HG02610 (cell line): ENCODE data around the gene KCNG2.
"Not testable (repeated sequence)": the region's sequence is repeated elsewhere in the genome, so short reads cannot be mapped to it uniquely, and the experiment has no call there.

ENCODE experiments used
- ATAC-seq: cut with Tn5 transposase; IDR thresholded peaks from one replicate; pipeline ENCODE4 v1.9.1; 2021; ENCODE audit warnings: mild to moderate bottlenecking, moderate library complexity; ENCODE audit not compliant: unreplicated experiment

The KCNG2 gene

DNA sequence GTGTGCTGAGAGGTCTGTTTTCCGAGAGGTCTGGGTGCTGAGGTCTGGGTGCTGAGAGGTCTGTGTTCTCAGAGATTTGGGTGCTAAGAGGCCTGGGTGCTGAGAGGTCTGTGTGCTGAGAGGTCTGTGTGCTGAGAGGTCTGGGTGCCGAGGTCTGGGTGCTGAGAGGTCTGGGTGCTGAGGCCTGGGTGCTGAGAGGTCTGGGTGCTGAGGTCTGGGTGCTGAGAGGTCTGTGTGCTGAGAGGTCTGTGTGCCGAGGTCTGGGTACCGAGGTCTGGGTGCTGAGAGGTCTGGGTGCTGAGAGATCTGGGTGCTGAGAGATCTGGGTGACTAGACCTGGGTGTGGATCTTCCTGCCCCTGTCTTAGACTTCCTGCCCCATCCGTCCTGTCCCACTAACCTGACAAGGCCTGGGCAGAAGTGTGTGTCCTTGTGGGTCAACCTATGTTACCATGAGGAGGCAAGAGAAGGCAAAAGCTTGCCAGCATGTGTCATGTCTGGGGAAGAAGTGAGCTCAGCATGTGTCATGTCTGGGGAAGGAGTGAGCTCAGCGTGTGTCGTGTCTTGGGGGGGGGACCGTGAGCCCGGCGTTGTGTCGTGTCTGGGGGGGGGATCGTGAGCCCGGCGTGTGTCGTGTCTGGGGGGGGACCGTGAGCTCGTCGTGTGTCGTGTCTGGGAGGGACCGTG lies 69.3 kb downstream of the KCNG2 start:
- ATAC-seq = no peak

DNA sequence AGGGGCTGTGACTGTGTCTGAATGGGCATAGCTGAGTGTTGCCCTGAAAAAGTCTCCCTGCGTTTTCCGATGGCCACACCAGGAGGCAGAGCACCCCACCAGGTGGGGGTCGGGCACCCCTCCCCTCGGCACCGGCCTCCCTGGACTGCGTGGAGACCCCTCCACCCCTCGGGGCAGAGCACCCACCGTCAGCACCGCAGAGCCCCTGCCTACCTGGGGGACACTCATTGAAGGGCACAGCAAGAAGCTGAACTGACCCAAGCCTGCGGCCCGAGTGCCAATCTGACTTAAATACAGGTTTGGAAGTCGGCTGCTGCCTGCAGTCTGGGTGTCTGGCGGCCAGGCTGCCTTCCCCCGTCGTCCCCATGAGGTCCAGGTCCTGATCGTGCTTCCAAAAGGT lies 69.9 kb downstream of the KCNG2 start:
- no peak for ATAC-seq

DNA sequence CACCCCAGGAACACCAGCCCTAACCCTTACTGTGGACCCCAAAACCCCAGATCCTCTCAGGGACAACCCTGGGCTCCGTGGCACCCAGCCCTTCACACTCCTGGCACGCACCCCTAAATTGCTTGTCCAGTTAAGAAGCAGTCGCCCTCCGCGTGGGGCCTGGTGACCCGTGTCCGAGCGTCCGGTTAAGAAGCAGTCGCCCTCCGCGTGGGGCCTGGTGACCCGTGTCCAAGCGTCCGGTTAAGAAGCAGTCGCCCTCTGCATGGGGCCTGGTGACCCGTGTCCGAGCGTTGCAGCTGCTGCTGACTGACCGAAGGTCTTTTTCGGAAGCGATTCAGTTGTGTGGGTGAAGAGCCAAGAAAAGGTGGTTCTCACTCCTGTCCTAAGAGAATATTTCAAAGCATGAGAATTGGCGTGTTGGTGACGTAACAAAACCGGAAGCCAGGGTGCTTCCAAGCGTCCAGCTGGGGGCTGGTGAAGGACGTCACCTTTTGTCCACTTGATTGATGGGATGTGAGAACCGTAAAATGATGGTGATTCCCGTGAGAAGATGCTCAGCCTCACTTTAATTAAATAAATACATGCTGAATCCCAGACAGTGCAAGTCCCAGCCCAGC lies 70.5 kb downstream of the KCNG2 start:
- no peak for ATAC-seq

DNA sequence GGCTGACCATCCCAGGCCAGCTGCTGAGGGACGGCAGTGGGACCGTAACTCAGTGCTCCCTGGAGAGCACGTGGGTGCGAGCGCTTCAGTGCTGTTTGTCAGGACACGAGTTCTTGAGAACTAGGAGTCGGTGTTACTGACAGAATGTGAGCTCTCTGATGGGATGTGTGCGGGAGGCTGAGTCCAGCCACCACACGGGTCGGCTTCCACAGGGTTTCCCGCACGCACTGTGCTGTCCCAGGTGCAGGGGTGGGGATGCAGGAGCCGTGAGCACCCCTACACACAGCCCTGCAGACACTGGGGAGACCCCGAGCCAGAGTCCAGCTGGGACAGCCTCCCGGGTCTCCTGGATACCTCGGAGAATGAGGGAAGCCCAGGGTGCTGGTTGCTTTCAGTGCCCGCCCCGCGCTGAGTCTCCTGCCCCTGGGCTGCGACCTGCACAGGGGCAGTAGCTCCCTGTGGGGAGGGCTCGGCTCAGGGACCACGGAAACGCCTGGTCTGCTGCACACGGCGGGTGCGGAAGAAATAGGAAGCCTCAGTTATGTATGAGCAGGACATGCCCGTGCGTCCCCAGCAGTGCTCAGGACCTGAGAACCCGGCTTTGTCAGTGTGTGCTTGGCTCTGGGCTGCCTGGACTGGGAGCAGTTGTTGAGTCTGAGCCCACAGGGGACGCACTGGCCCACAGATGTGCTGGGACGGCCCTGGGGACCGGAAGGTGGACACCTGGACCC lies 71.2 kb downstream of the KCNG2 start:
- ATAC-seq = no peak

DNA sequence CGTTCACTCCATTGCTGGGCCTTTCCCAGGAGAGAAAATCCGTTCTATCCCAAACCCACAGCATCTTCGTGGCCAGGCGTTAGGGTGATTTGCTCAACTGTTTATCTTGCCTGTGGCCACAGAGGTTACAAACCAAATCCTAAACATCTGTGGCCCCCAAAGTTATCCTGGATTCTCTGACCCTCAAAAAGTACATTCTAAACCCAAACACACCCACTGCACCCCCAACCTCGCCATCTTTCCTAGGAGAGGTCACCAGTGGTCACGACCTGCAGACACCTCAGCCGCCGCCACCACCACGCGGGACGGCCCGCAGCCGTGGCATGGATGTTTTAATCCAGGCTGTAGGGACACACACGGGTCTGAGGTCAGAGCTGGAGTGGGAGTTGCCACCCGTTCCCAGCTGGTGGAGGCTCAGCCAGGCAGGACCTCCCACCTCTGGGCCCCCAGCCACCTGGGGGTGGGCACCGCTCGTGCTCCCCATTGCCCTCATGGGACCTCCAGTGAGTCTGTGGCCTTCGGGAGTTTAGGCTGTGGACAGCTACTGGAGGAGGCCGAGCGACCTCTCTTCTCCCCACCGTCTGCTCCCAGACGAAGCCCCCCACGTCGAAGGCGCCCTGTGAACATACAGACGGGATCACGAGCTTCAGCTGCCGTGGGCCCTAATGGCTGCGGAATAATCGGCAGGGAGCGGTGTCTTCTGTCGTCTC lies 72.0 kb downstream of the KCNG2 start:
- no peak for ATAC-seq

DNA sequence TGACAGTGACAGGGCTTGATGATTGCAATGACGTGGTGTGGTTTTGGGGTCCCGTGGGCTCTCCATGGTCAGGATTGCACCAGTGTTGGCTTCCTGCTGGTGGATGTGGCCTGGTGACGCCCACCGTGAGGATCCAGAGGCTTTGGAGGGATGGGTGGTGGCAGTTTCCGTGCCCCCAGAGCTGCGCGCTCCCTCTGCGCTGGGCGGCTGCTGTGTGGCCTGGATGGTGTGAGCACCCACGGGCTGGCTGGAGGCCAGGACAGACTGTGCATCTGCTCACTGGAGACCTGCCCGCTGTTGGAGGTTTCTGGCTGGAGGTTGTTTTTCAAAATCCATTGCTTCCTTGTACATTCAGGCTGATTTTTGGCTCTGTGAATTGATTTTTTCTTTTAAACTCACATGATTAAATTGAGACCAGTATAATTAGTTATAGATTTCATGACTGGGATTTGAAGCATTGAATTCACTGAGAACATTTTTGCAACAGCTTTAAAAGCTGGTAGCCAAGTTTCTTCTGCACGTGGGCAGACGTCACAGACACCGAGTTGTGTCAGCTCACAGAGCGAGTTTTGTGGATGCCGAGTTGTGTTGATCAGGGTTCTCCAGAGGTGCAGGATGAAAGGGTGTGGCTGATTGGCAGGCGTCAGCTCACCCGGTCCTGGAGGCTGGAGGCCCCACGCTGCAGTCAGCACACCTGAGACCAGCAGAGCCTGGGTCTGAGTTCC lies 72.7 kb downstream of the KCNG2 start:
- ATAC-seq = no peak

DNA sequence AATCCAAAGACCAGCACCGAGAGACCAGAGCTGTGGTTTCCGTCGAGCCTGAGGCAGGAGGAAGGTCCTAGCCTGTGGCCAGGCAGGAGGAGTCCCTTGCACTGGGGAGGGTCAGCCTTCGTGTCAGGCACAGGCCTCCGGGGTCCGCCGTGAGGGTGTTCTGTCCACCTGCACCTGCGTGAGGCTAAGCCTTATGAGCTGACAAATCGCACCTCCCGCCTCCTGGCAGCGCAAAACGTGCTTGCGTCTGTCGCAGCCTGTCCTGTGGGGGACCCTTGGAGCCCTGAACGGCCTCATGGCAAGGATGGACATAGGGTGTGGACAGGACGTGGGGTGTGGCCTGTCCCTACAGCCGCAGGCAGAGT lies 73.3 kb downstream of the KCNG2 start:
- ATAC-seq = no peak

DNA sequence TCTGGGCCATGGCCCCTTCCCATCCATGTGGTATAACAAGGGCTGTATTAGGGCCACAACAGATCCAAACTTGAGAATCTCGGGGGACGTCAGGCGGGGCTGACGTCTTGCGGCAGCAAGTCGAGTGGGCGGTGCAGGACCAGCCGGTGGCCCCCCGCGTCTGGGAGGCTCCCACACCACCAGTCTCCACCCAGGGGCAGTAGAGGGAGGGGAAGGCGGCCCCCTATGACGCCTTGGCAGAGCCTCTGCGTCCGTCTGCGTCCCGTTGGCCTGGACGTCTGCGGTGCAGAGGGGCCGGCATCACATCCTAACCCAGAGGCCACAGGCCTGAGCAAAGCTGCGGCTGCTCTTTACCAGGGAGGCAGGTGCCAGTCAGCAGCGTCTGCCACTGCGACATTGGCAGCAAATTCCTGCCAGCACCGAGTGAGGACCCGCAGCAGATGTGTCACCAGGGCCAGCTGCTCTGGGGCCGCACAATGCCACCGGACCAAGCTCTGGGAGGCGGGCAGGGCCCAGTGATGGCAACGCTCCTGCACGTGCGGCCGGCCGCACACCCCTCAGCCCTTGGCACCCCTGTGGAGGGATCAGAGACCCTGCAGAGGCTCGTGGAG lies 73.8 kb downstream of the KCNG2 start:
- ATAC-seq = no peak

DNA sequence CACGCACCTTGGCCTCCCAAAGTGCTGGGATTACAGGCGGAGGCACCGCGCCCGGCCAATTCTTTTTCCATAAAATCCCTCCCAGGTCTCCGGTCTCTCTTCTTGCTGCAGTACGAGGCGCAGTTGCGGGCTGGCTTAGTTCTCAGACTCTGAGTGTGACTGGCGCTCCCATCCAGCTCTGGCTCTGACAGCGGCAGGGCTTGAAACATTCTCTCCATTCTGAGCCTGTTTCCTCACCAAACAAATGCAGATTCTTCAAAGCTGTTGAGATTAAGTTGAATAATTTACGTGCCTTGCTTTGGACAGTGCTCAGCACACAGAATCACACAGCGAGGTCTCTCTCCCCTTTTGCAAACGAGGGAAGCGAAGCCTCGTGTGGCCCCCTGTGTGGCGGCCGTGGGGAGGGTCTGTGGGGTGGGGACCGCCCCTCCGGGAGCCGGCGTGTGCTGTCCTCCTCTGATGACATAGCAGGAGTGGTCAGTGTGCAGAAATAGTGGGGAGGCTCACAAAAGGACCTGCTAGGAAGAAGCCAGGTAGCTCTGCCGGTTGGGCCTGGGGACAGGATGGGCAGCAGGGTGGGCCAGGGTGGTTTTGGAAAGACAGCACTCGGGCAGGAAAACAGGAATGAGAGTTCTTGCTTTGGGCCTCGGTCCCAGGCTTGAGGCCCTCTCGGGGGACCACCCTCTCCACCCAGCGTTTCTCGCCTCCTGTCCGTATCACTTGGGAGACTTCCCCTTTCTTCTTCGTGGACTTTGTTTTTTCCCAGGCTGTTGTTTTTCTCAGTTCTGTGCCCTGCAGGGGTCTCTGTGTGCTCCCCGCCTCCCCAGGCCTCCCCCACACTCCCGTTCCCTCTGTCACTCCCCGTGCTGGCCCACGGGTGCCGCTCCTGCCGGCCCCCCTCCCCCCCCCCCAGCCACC lies 75.0 kb downstream of the KCNG2 start:
- ATAC-seq = no peak

DNA sequence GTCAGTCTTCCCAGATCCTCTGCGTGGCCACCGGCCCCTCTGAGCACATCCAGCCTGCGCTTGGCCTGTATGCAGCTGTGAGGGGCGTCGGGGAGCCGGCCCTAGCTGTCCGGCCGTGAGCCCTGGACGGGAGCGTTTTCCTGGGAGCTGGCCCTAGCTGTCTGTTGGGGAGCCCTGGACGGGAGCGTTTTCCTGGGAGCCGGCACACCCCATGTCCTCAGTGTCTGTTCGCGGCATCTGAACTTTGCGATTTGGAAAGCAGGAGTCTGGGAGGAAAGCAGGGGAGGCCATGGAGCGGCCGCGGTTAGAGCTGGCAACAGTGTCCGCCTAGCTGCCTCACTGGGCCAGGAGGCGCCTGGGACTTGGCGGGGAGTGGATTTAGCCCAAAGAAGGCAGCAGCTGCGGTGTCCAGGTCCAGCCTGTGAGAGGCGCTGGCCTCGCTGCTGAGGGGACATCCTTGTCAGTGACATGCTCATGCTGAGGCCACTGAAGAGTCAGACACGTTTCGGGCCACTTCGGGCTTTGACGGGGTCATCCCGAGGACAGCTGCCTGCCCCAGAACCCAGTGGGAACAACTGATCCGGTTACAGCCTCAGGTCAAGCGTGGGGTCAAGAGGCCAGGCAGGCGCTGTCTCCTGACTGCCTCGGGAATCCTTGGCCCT lies 75.8 kb downstream of the KCNG2 start:
- no peak for ATAC-seq

DNA sequence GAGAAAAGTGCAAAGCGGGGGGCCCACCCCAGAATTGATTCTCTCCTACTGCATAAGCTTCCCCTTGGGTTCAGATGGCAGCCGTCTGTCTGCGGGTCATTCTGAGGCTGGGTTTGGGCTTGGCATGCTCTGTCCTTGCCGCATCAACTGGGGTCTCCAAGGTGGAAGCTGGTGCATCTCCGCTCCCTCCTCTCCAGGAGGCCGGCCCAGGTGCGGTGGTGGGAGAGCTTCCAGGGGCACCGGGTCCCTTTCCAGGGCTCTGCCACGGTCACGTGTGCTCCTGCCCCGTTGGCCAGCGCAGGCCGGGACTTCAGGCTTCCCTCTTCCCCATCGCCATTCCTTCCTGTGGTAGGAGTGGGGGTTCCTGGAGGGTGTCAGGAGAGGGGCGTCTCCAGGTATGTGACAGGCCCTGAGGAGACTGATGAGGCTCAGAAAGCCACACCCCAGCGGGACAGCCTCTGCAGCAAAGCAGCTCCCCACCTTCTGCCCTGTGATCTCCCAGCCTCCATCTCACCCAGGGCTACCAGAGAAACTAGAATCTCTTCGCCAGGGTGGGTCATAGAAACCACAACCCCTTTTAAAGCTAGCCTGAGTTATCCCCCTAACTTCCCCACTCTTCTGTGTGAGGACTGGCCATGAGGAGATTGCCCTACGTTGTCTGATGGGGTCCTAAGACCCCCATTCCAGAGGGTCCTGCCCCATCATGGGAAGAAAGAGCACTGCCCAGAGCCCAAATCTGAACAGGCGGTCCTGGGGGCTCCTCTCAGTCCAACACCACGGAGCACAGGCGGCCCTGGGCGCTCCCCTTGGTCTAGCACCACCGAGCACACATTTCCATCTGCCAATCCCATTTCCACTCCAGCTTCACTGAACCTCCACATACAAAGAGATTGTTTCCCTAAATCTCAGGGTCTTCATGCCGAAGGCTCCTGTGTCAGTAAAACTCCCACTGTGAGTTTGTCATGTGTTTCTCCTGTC lies 77.1 kb downstream of the KCNG2 start:
- ATAC-seq = no peak

DNA sequence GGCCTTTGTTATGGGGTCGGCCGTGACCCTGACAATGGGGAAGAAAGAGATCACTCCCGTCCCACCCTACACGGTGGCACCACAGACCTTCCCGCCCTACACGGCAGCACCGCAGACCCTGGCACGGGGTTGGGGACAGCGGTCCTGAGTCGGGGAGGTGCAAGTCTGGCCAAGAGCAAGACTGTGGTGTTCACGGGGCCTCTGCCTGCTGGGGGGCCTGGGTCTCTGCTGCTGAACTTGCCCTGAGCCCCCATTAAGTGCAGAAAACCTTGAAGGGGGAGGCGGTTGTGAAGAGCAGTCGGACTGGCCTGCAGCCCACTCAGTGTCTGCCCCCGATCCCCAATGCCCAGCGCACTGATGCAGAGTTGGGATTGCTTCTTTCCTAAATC lies 77.8 kb downstream of the KCNG2 start:
- no peak for ATAC-seq

DNA sequence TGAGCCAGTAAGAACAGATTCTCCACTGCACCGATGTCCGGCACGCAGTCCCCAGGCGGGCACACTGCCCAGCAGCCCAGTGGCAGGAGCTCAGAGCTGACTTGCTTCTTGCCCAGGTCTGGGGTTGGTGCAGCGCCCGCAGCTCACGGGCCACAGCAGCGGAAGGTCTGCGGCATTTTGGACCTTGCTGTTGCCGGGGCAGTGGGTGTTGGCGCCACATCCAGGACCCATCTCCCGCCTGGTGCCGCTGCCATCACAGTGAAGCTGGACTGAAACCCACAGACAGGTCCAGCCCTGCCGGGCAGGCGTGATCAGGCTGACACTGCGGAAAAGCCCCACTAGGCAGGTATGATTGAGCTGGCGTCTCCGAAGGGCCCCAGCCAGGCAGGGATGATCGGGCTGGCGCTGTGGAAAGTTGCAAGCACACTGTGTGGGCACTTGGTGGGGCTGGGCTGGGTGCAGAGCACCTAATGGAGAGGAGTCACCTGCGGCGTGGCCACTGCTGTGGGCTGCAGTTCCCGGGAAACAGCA lies 78.3 kb downstream of the KCNG2 start:
- no peak for ATAC-seq

DNA sequence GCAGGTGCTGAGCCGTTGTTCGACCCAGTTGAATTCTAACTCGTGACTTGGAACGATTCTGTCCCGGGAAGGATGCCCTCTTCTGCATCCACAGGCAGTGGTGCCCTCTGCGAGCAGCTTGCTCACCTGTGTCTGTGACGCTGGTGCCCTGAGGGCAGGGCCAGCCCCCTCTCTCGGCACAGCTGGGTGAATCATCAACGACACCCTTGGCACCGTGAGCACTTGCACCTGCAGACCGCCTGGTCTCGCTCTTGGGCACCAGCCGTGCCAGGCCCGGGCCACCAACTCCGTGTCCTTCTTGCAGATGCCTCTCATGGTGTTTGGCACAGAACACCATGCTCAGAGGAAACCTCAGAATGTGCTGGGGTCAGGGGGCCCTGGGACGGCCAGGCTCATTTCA lies 78.8 kb downstream of the KCNG2 start:
- no peak for ATAC-seq

DNA sequence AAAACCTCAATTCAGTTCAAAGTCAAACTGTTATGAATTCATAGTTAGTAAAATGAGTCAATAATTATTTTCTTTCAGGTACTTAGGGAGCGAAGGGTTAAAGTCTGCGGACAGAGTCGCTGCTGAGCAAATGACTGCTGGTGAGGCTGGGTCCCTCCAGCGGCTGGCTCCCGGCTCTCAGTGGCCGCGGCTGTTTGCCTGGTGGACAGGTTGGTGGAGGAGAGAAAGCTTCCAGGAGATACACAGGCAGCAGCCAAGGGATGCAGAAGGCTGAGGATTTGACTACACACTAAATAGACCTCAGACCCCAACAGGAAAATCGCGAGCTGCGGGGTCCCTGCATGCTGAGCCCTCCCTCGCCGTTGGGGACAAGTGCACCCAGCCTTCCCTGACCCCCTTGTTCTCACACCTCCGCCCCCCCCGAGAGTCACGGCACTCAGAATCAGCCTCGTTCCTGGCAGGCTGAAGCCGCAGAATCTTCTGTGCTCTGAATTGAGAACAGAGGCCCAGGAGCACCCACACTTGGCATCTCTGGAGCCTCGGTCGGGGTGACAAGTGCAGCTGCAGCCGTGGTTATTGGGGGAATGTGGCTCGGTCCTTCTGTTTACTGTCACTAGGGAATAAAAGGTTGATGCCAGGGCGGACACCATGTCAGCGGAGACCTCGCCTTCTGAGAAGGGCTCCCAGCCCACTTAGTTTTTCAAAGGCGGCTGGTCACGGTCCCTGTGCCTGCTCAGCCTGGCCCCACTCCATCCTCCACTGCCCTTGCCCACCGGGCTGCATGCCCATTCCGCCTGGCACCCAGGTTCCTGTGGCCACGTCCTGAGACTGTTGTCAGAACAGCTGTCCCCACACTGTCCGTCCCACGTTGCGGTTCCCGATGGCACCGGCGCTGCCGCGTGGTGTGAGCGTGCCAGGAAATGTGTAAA lies 79.7 kb downstream of the KCNG2 start:
- ATAC-seq = no peak

DNA sequence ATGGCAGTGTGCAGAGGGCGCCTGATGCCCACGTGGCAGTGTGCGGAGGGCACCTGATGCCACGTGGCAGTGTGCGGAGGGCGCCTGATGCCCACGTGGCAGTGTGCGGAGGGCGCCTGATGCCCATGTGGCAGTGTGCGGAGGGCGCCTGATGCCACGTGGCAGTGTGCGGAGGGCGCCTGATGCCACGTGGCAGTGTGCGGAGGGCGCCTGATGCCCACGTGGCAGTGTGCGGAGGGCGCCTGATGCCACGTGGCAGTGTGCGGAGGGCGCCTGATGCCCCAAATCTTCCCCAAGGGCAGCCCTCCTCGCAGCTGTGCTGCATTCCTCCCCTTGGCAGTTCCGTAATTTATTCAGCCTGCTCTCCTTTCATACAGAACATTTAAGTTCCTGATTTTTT lies 80.5 kb downstream of the KCNG2 start:
- not testable (repeated sequence) for ATAC-seq
